H7 (cell line): Measurements from ENCODE around the gene INTS6. TPM values are rescaled to one million over a fixed set of nuclear protein-coding genes. Genes with fewer than 3 reads are reported as not detected.
"Not testable (repeated sequence)": the region's sequence is repeated elsewhere in the genome, so short reads cannot be mapped to it uniquely, and the experiment has no call there.

Experiments used
- DNase-seq: peaks from one replicate; pipeline ENCODE4 v3.0.0; 2012
- H3K27me3 ChIP-seq: 2 replicates; pipeline ENCODE4 v1.6.0; 2011; ENCODE audit warnings: mild to moderate bottlenecking, low read length; ENCODE audit not compliant: control insufficient read depth, insufficient read depth
- H3K36me3 ChIP-seq: replicated peaks from 2 replicates; pipeline ENCODE4 v1.5.1; 2011; ENCODE audit warnings: low read length; ENCODE audit not compliant: control insufficient read depth, insufficient read depth
- H3K4me3 ChIP-seq: 2 replicates; pipeline ENCODE4 v1.5.1; 2011; ENCODE audit warnings: low read depth, mild to moderate bottlenecking, control low read depth, low read length, moderate library complexity; ENCODE audit not compliant: insufficient read depth
- total RNA-seq: library from RNA; depleted of rRNA; stranded (reverse); fragments of >200 nt; shearing (Covaris generic); gene quantifications from 2 replicates; pipeline ENCODE4 v1.2.3, GENCODE V29; 2014

INTS6 gene
- total RNA-seq, 1 experiment from 2014 or later = 24.9 TPM

GRCh38 chr13:51444922-51445321 is 7.9 kb downstream of the INTS6 start:
- Histone ChIP-seq H3K36me3 (peaks cover under 1% of the 10 kb centered on the region; the same call in 1 of the 2 replicates), H3K4me3 (no peak overlapping the region), H3K27me3 (no peaks in the 10 kb centered on the region)
- DNase-seq = no peak

GRCh38 chr13:51440381-51440780 is 12.5 kb downstream of the INTS6 start:
- no peak for DNase-seq
- H3K27me3 ChIP-seq = no peaks in the 10 kb centered on the region
- peaks cover 1% of the 10 kb centered on the region; the same call in 1 of the 2 replicates for H3K36me3 ChIP-seq
- no peak overlapping the region for H3K4me3 ChIP-seq

- no peak overlapping the region for H3K4me3 ChIP-seq
- H3K27me3 ChIP-seq = no peaks in the 10 kb centered on the region
- DNase-seq = no peak
- H3K36me3 ChIP-seq = peaks cover 1% of the 10 kb centered on the region; the same call in 1 of the 2 replicates
Measured at GRCh38 chr13:51437550-51438127, 15.2 kb downstream of the INTS6 start.

GRCh38 chr13:51435002-51435578 is 17.7 kb downstream of the INTS6 start:
- Histone ChIP-seq H3K4me3 (no peak overlapping the region), H3K27me3 (no peaks in the 10 kb centered on the region), H3K36me3 (peaks cover 1% of the 10 kb centered on the region; the same call in 1 of the 2 replicates)
- no peak for DNase-seq

GRCh38 chr13:51432576-51432975 is 20.3 kb downstream of the INTS6 start:
- peaks cover 2% of the 10 kb centered on the region for H3K36me3 ChIP-seq

GRCh38 chr13:51426982-51427381 is 25.9 kb downstream of the INTS6 start:
- peaks cover 2% of the 10 kb centered on the region for H3K36me3 ChIP-seq
- DNase-seq = no peak

More at GRCh38 chr13:51432576-51432975, 20.3 kb downstream of the INTS6 start:
- no peak overlapping the region for H3K4me3 ChIP-seq
- H3K27me3 ChIP-seq = no peaks in the 10 kb centered on the region
- DNase-seq = no peak

GRCh38 chr13:51425410-51426042 is 27.3 kb downstream of the INTS6 start:
- Histone ChIP-seq H3K36me3 (peaks cover 2% of the 10 kb centered on the region), H3K27me3 (no peaks in the 10 kb centered on the region), H3K4me3 (no peak overlapping the region)
- DNase-seq = no peak

More at GRCh38 chr13:51426982-51427381, 25.9 kb downstream of the INTS6 start:
- H3K4me3 ChIP-seq = no peak overlapping the region
- no peaks in the 10 kb centered on the region for H3K27me3 ChIP-seq

GRCh38 chr13:51423766-51424165 is 29.1 kb downstream of the INTS6 start:
- no peak for DNase-seq

GRCh38 chr13:51422484-51422883 is 30.4 kb downstream of the INTS6 start:
- no peaks in the 10 kb centered on the region for H3K27me3 ChIP-seq
- no peak for DNase-seq

More at GRCh38 chr13:51423766-51424165, 29.1 kb downstream of the INTS6 start:
- Histone ChIP-seq H3K4me3 (no peak overlapping the region), H3K36me3 (no peaks in the 10 kb centered on the region), H3K27me3 (no peaks in the 10 kb centered on the region)

GRCh38 chr13:51420681-51421490 is 31.9 kb downstream of the INTS6 start:
- peaks cover 4% of the 10 kb centered on the region for H3K36me3 ChIP-seq
- no peaks in the 10 kb centered on the region for H3K27me3 ChIP-seq
- DNase-seq = no peak
- H3K4me3 ChIP-seq = no peak overlapping the region

More at GRCh38 chr13:51422484-51422883, 30.4 kb downstream of the INTS6 start:
- H3K36me3 ChIP-seq = no peaks in the 10 kb centered on the region
- no peak overlapping the region for H3K4me3 ChIP-seq

- DNase-seq = no peak
- Histone ChIP-seq H3K36me3 (peaks cover 4% of the 10 kb centered on the region), H3K4me3 (no peak overlapping the region), H3K27me3 (no peaks in the 10 kb centered on the region)
Measured at GRCh38 chr13:51419001-51419636, 33.7 kb downstream of the INTS6 start.

- DNase-seq = no peak
- Histone ChIP-seq H3K36me3 (peaks cover 4% of the 10 kb centered on the region), H3K27me3 (no peaks in the 10 kb centered on the region), H3K4me3 (no peak overlapping the region)
Measured at GRCh38 chr13:51417716-51418115, 35.1 kb downstream of the INTS6 start.

GRCh38 chr13:51416107-51416506 is 36.7 kb downstream of the INTS6 start:
- Histone ChIP-seq H3K4me3 (no peak overlapping the region), H3K27me3 (no peaks in the 10 kb centered on the region), H3K36me3 (peaks cover 4% of the 10 kb centered on the region)
- DNase-seq = no peak

GRCh38 chr13:51415339-51415738 is 37.5 kb downstream of the INTS6 start:
- H3K27me3 ChIP-seq, H3K4me3 ChIP-seq, DNase-seq, H3K36me3 ChIP-seq: not testable (repeated sequence)
